Nucleus accumbens (tissue), 56 donors: ENCODE results near the gene THPO.

Experiments
- DNase-seq, 56 donors: peaks; one replicate each; lab custom pipeline; 2025; lab: John Stamatoyannopoulos, UW

THPO gene

GRCh38 chr3:184377882-184378445, at the start of gene THPO:
THPO (minus strand) TSS chr3:184378207; CDS start chr3:184376259, 1,948 bp downstream.
- DNase-seq: no peak

GRCh38 chr3:184426691-184427141, 48.7 kb upstream of the THPO start:
- DNase-seq: no peak

GRCh38 chr3:184423561-184423960, 45.6 kb upstream of the THPO start:
- no peak for DNase-seq

GRCh38 chr3:184419171-184419570, 41.2 kb upstream of the THPO start:
- DNase-seq: no peak

- peak in 41 of 56 donors; percentile 3 to 76 (median 25) for DNase-seq
These were observed 39.8 kb upstream of the THPO start for GRCh38 chr3:184417619-184418327.

GRCh38 chr3:184415203-184415490, 37.1 kb upstream of the THPO start:
- no peak for DNase-seq

GRCh38 chr3:184414418-184415202, 36.6 kb upstream of the THPO start:
- no peak for DNase-seq

- DNase-seq: no peak
These were observed 32.0 kb upstream of the THPO start for GRCh38 chr3:184409946-184410500.

GRCh38 chr3:184409331-184409926, 31.4 kb upstream of the THPO start:
- no peak for DNase-seq

- DNase-seq: peak in 9 of 56 donors; percentile 12 to 41 (median 22)
These were observed 27.3 kb upstream of the THPO start for GRCh38 chr3:184405075-184406030.

- DNase-seq: peak in 3 of 56 donors; percentile 7 to 30 (median 11)
These were observed 21.4 kb upstream of the THPO start for GRCh38 chr3:184399410-184399809.

GRCh38 chr3:184395320-184395660, 17.3 kb upstream of the THPO start:
- no peak for DNase-seq

GRCh38 chr3:184391266-184391665, 13.3 kb upstream of the THPO start:
- DNase-seq: no peak

GRCh38 chr3:184389935-184390528, 12.0 kb upstream of the THPO start:
- no peak for DNase-seq

GRCh38 chr3:184389384-184389783, 11.4 kb upstream of the THPO start:
- DNase-seq: no peak

- DNase-seq: no peak
These were observed 10.9 kb upstream of the THPO start for GRCh38 chr3:184388936-184389230.

- no peak for DNase-seq
These were observed 10.3 kb upstream of the THPO start for GRCh38 chr3:184388164-184388935.

GRCh38 chr3:184387174-184387714, 9.2 kb upstream of the THPO start:
- DNase-seq: no peak
